ENCODE results near the gene KCNMA1. TPM values are rescaled to one million over a fixed set of nuclear protein-coding genes. Genes with fewer than 3 reads are reported as not detected.

Gene KCNMA1
- total RNA-seq, 1 experiment from 2014 or later: 143 TPM

DNA sequence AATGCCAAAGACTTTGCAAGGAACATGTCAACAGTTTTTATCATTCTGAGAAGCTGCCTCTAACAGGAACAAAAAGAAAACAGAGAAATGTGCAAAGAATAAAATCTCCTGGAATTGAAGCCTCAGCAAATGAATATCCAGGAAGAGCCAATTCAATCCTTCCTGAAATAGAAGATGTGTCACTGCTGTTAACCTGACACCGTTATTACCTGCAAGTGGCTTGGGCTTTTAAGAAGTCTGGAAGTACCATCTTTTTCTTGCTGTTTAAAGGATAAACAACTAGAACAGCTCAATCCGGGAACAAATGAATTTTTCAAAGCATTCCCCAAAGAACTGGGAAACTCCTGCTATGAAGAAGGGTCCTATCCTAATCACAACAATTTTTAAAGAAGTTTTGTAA is 434.8 kb downstream of the KCNMA1 start:
- H3K27me3 ChIP-seq (ENCODE audit: low read length): no peaks in the 10 kb centered on the region
- no peaks in the 10 kb centered on the region for H3K9me2 ChIP-seq (replicated peaks; ENCODE audit: low read length)
- no peak overlapping the region for H3K9ac ChIP-seq (ENCODE audit: low read length)
- no TSS peak for BruUV-seq (replicated peaks)
- DNase-seq: peak; percentile 58
- no peak for TF ChIP-seq EZH2phosphoT487 (IDR thresholded peaks at IDR 0.05; ENCODE audit: borderline replicate concordance, low read length)
- TF ChIP-seq EZH2 (IDR thresholded peaks at IDR 0.05; ENCODE audit: low read length, unreplicated experiment): no peak
- TF ChIP-seq, protein P1, sequence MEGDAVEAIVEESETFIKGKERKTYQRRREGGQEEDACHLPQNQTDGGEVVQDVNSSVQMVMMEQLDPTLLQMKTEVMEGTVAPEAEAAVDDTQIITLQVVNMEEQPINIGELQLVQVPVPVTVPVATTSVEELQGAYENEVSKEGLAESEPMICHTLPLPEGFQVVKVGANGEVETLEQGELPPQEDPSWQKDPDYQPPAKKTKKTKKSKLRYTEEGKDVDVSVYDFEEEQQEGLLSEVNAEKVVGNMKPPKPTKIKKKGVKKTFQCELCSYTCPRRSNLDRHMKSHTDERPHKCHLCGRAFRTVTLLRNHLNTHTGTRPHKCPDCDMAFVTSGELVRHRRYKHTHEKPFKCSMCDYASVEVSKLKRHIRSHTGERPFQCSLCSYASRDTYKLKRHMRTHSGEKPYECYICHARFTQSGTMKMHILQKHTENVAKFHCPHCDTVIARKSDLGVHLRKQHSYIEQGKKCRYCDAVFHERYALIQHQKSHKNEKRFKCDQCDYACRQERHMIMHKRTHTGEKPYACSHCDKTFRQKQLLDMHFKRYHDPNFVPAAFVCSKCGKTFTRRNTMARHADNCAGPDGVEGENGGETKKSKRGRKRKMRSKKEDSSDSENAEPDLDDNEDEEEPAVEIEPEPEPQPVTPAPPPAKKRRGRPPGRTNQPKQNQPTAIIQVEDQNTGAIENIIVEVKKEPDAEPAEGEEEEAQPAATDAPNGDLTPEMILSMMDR (conservative IDR thresholded peaks at IDR 0.05; ENCODE audit: low read depth, low read length): no peak
- no peak overlapping the region for H3K27ac ChIP-seq (ENCODE audit: low read length)
- intact Hi-C loops (cut with micrococcal nuclease): no loop called here
- H3K79me2 ChIP-seq (ENCODE audit: low read length): no peaks in the 10 kb centered on the region
- peaks cover 13% of the 10 kb centered on the region for H3K4me1 ChIP-seq (ENCODE audit: insufficient read depth, low read length)
- H3K4me3 ChIP-seq (ENCODE audit: low read length): no peak overlapping the region
- peak; percentile 70 for ATAC-seq
- no peak overlapping the region for H3K4me2 ChIP-seq (ENCODE audit: low read length)
- H3K36me3 ChIP-seq (ENCODE audit: low read depth, low read length): no peaks in the 10 kb centered on the region; the same call in 1 of the 2 replicates
- POLR2A ChIA-PET (ENCODE audit: unreplicated experiment): no interaction called here
- CTCF ChIA-PET: no interaction called here
- peaks cover 12% of the 10 kb centered on the region for H3K9me3 ChIP-seq (ENCODE audit: low read length)
- H2AFZ ChIP-seq (ENCODE audit: low read length): no peak overlapping the region
- no peaks in the 10 kb centered on the region for H3F3A ChIP-seq (ENCODE audit: low read length, unreplicated experiment)
- no peaks in the 10 kb centered on the region for H4K20me1 ChIP-seq (ENCODE audit: low read length)

DNA sequence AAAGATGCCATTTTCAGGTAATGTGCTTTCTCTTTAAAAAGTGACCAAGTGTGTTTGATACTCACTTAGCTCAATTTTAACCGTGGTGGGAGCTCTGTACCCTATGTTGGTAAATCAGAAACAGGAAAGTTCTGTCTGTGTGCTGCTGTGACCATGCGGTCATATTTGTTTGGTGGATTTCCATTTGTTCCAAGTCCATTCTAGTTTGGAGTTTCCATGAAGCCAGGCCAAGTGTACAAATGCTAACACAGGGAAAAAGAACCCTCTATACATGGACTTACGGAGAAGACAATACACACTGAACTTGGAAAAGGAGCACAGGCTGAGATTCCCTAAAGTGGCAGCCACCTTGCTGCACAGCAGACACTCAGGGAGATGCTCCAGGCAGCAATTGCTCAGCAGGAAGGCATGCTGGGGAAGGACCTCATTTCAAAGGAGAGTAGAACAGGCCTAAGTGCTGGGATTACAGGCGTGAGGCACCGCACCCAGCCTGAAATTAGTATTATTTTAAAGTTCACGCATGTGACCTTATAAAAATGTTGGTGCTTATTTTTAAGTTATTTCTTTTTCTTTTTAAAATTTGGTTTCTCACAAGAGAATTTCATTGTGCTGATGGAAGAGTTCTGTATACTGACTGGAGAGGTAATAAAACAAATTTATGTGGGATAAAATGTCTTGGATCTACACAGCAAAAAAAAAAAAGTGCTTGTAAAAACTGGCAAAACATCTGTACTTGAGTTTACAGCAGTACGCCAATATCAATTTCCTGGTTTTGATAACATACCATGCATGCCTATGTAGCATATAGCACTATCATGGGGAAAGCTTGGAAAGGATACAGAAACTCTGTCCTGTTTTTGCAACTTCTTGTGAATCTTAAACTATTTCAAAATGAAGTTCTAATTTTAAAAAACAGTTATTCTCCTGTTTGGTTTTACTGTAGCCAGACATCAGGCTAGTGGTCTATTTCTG is 436.2 kb downstream of the KCNMA1 start:
- POLR2A ChIA-PET (ENCODE audit: unreplicated experiment): interaction anchor here (0.6 kb wide), 1 partner anchor 24 kb away, joined by 5 read pairs; no protein-coding TSS in a partner anchor
- Histone ChIP-seq H3K27me3 (ENCODE audit: low read length) (no peaks in the 10 kb centered on the region), H2AFZ (ENCODE audit: low read length) (no peak overlapping the region), H4K20me1 (ENCODE audit: low read length) (no peaks in the 10 kb centered on the region), H3K4me1 (ENCODE audit: insufficient read depth, low read length) (peaks cover 13% of the 10 kb centered on the region), H3K4me2 (ENCODE audit: low read length) (no peak overlapping the region), H3K4me3 (ENCODE audit: low read length) (no peak overlapping the region), H3K9me3 (ENCODE audit: low read length) (peaks cover 12% of the 10 kb centered on the region), H3K9me2 (replicated peaks; ENCODE audit: low read length) (no peaks in the 10 kb centered on the region), H3F3A (ENCODE audit: low read length, unreplicated experiment) (no peaks in the 10 kb centered on the region), H3K27ac (ENCODE audit: low read length) (no peak overlapping the region), H3K79me2 (ENCODE audit: low read length) (no peaks in the 10 kb centered on the region), H3K36me3 (ENCODE audit: low read depth, low read length) (no peaks in the 10 kb centered on the region; the same call in 1 of the 2 replicates), H3K9ac (ENCODE audit: low read length) (no peak overlapping the region)
- intact Hi-C loops (cut with micrococcal nuclease): no loop called here
- DNase-seq (no peak), ATAC-seq (peak; percentile 26)
- no peak for TF ChIP-seq EZH2phosphoT487 (IDR thresholded peaks at IDR 0.05; ENCODE audit: borderline replicate concordance, low read length)
- TF ChIP-seq, protein P1 (conservative IDR thresholded peaks at IDR 0.05; ENCODE audit: low read depth, low read length): no peak
- no peak for TF ChIP-seq EZH2 (IDR thresholded peaks at IDR 0.05; ENCODE audit: low read length, unreplicated experiment)
- no TSS peak for BruUV-seq (replicated peaks)
- CTCF ChIA-PET: no interaction called here

DNA sequence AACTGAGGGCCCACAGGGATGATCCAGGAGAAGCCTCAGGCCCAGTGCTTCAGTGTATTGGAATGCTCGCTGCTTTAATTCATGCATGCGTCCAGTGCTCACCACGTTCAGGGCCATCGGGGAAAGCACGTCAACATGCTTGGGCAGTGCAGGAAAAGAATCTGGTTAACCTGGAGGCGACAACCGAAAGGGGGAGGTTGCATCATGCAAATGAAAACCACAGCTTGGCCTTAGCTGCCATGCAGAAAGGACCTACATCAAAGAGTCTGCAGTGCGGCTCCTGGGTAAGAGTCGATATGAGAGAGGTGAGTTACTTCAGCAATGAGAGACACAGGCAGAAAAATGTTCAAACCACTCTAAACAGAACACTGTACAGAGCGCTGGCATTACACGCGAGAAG is 440.1 kb downstream of the KCNMA1 start:
- no peaks in the 10 kb centered on the region for H3K36me3 ChIP-seq (ENCODE audit: low read depth, low read length)
- TF ChIP-seq EZH2phosphoT487 (IDR thresholded peaks at IDR 0.05; ENCODE audit: borderline replicate concordance, low read length) (no peak), EZH2 (IDR thresholded peaks at IDR 0.05; ENCODE audit: low read length, unreplicated experiment) (no peak)
- TF ChIP-seq, protein P1 (conservative IDR thresholded peaks at IDR 0.05; ENCODE audit: low read depth, low read length): no peak
- ChIA-PET POLR2A (ENCODE audit: unreplicated experiment) (no interaction called here), CTCF (no interaction called here)
- H3K9me2 ChIP-seq (replicated peaks; ENCODE audit: low read length): no peaks in the 10 kb centered on the region
- peaks cover 5% of the 10 kb centered on the region for H3F3A ChIP-seq (ENCODE audit: low read length, unreplicated experiment)
- H2AFZ ChIP-seq (ENCODE audit: low read length): no peak overlapping the region
- no peak overlapping the region for H3K4me2 ChIP-seq (ENCODE audit: low read length)
- H3K27me3 ChIP-seq (ENCODE audit: low read length): no peaks in the 10 kb centered on the region
- H3K27ac ChIP-seq (ENCODE audit: low read length): no peak overlapping the region
- BruUV-seq (replicated peaks): no TSS peak
- no peaks in the 10 kb centered on the region for H4K20me1 ChIP-seq (ENCODE audit: low read length)
- H3K4me3 ChIP-seq (ENCODE audit: low read length): no peak overlapping the region
- no peak for DNase-seq
- intact Hi-C loops (cut with micrococcal nuclease): no loop called here
- peaks cover 40% of the 10 kb centered on the region for H3K4me1 ChIP-seq (ENCODE audit: insufficient read depth, low read length)
- H3K9me3 ChIP-seq (ENCODE audit: low read length): no peaks in the 10 kb centered on the region
- no peaks in the 10 kb centered on the region for H3K79me2 ChIP-seq (ENCODE audit: low read length)
- no peak overlapping the region for H3K9ac ChIP-seq (ENCODE audit: low read length)
- no peak for ATAC-seq

Data from PC-3 (cell line).